Right lung (tissue), 5 donors: ENCODE data around the gene SBNO1. TPM values are rescaled to one million over a fixed set of nuclear protein-coding genes. Genes with fewer than 3 reads are reported as not detected.
"Not testable (repeated sequence)": the region's sequence is repeated elsewhere in the genome, so short reads cannot be mapped to it uniquely, and the experiment has no call there.

ENCODE experiments used
- DNase-seq, 2 donors: peaks; one replicate each; pipeline ENCODE4 v3.0.0-alpha.2; 2013
- polyA plus RNA-seq, 5 donors: library from polyadenylated mRNA; unstranded; fragments of 120-200 nt; gene quantifications; one replicate each; pipeline versions ENCODE4 v1.2.1 to v1.2.3, GENCODE V29; 2013; ENCODE audit warnings: inconsistent platforms in 1 of 5, low replicate concordance in 1 of 5; ENCODE audit not compliant: insufficient read length in 5 of 5, insufficient read depth in 1 of 5

Gene SBNO1
- polyA plus RNA-seq, 5 donors, result 18.3 to 30.8 (median 29.5) TPM

GRCh38 chr12:123271001-123271668 lies 93.5 kb downstream of the SBNO1 start:
- DNase-seq, result peak in 1 of 2 donors; percentile 37

- peak in 1 of 2 donors; percentile 19 for DNase-seq
These were observed 94.2 kb downstream of the SBNO1 start for GRCh38 chr12:123270214-123271000.

GRCh38 chr12:123269896-123270213 lies 94.8 kb downstream of the SBNO1 start:
- DNase-seq, result peak in 1 of 2 donors; percentile 14

GRCh38 chr12:123269395-123269892 lies 95.2 kb downstream of the SBNO1 start:
- peak; percentile 71 to 73 for DNase-seq

GRCh38 chr12:123268850-123269249 lies 95.8 kb downstream of the SBNO1 start:
- DNase-seq, result no peak

GRCh38 chr12:123267991-123268843 lies 96.4 kb downstream of the SBNO1 start:
- DNase-seq, result peak in 1 of 2 donors; percentile 31

GRCh38 chr12:123267335-123267920 lies 97.2 kb downstream of the SBNO1 start:
- no peak for DNase-seq

GRCh38 chr12:123266679-123267277 lies 97.9 kb downstream of the SBNO1 start:
- no peak for DNase-seq

- no peak for DNase-seq
These were observed 98.6 kb downstream of the SBNO1 start for GRCh38 chr12:123265851-123266678.

- DNase-seq, result no peak
These were observed 100.0 kb downstream of the SBNO1 start for GRCh38 chr12:123264642-123265041.

GRCh38 chr12:123263196-123263817 lies 101.3 kb downstream of the SBNO1 start:
- no peak for DNase-seq

GRCh38 chr12:123261196-123261595 lies 103.5 kb downstream of the SBNO1 start:
- no peak for DNase-seq

- DNase-seq, result no peak
These were observed 104.6 kb downstream of the SBNO1 start for GRCh38 chr12:123260081-123260480.

- no peak for DNase-seq
These were observed 106.1 kb downstream of the SBNO1 start for GRCh38 chr12:123258593-123258992.

- DNase-seq, result no peak
These were observed 109.7 kb downstream of the SBNO1 start for GRCh38 chr12:123254853-123255446.

- no peak for DNase-seq
These were observed 110.8 kb downstream of the SBNO1 start for GRCh38 chr12:123253641-123254459.

- not testable (repeated sequence) for DNase-seq
These were observed 112.3 kb downstream of the SBNO1 start for GRCh38 chr12:123252365-123252764.

GRCh38 chr12:123251403-123252076 lies 113.1 kb downstream of the SBNO1 start:
- DNase-seq, result no peak
